GM19193 (cell line): ENCODE data around the gene SYP.
A peak's percentile ranks its signal among the peaks of the same experiment; 100 is the strongest.

ENCODE experiments used
- POLR2A ChIP-seq: IDR thresholded peaks from 4 replicates; pipeline ENCODE4 v1.6.1; 2011; ENCODE audit not compliant: insufficient read depth, insufficient read length; ENCODE audit errors: extremely low read depth

Gene SYP

GRCh38 chrX:49208399-49208798 lies 8.4 kb upstream of the SYP start:
- no peak for TF ChIP-seq POLR2A

GRCh38 chrX:49206543-49206942 lies 6.5 kb upstream of the SYP start:
- no peak for TF ChIP-seq POLR2A

- no peak for TF ChIP-seq POLR2A
Observed at GRCh38 chrX:49205443-49205842, 5.5 kb upstream of the SYP start.

GRCh38 chrX:49204709-49205108 lies 4.7 kb upstream of the SYP start:
- TF ChIP-seq POLR2A, result no peak

GRCh38 chrX:49204017-49204416 lies 4.0 kb upstream of the SYP start:
- TF ChIP-seq POLR2A, result no peak

- TF ChIP-seq POLR2A, result no peak
Observed at GRCh38 chrX:49203536-49203935, 3.5 kb upstream of the SYP start.

- TF ChIP-seq POLR2A, result no peak
Observed at GRCh38 chrX:49202022-49202421, 2.0 kb upstream of the SYP start.

- TF ChIP-seq POLR2A, result no peak
Observed at GRCh38 chrX:49199315-49199595, 738 bp downstream of the SYP start.

GRCh38 chrX:49198540-49199314 lies 1.3 kb downstream of the SYP start:
- no peak for TF ChIP-seq POLR2A

GRCh38 chrX:49197543-49198087 lies 2.4 kb downstream of the SYP start:
- no peak for TF ChIP-seq POLR2A

GRCh38 chrX:49193542-49193964 lies 6.4 kb downstream of the SYP start:
- TF ChIP-seq POLR2A, result no peak

GRCh38 chrX:49192722-49193328 lies 7.2 kb downstream of the SYP start:
- TF ChIP-seq POLR2A, result no peak

- TF ChIP-seq POLR2A, result no peak
Observed at GRCh38 chrX:49191574-49192011, 8.4 kb downstream of the SYP start.

GRCh38 chrX:49190821-49191573 lies 9.0 kb downstream of the SYP start:
- peak; percentile 81 for TF ChIP-seq POLR2A

- no peak for TF ChIP-seq POLR2A
Observed at GRCh38 chrX:49189606-49190005, 10.4 kb downstream of the SYP start.
